A549 (cell line): Measurements from ENCODE around the gene ATP13A2.

Experiments used
- CHD4 ChIP-seq: fragments of 200-600 bp; sonication (generic); IDR thresholded peaks from 2 replicates; pipeline ENCODE4 v1.6.1; 2016; ENCODE audit warnings: antibody characterized with exemption, mild to moderate bottlenecking, borderline replicate concordance
- ELK1 ChIP-seq: fragments of 150-350 bp; IDR thresholded peaks from 2 replicates; pipeline ENCODE4 v1.6.1; 2014; ENCODE audit warnings: low read depth, mild to moderate bottlenecking, low read length
- EP300 ChIP-seq, 2 experiments: fragments of >200 bp; sonication (Bioruptor Twin); formaldehyde crosslinking; IDR thresholded peaks; 2 replicates in 1 of 2; 3 replicates in 1 of 2; pipeline ENCODE4 v1.6.1; 2016 to 2017
- HEYL ChIP-seq: fragments of 250-450 bp; sonication (Bioruptor Pico); IDR thresholded peaks from 2 replicates; pipeline ENCODE4 v1.8.0; 2021; ENCODE audit warnings: mild to moderate bottlenecking, moderate library complexity
- NFE2L2 ChIP-seq: fragments of 150-350 bp; conservative IDR thresholded peaks from 2 replicates; pipeline ENCODE4 v1.6.1; 2014; ENCODE audit warnings: low read length
- POLR2A ChIP-seq: IDR thresholded peaks from 2 replicates; pipeline ENCODE4 v1.6.1; 2012; ENCODE audit warnings: mild to moderate bottlenecking, low read length
- RAD21 ChIP-seq, 2 experiments: fragments of >200 bp in 1 of 2; sonication (Bioruptor Twin) in 1 of 2; formaldehyde crosslinking in 1 of 2; IDR thresholded peaks in 1 of 2; conservative IDR thresholded peaks in 1 of 2; 2 replicates in 1 of 2; 3 replicates in 1 of 2; pipeline ENCODE4 v1.6.1; 2012 to 2018; ENCODE audit warnings: inconsistent platforms in 1 of 2
- RFX5 ChIP-seq: fragments of 450-650 bp; IDR thresholded peaks from 2 replicates; pipeline ENCODE4 v1.7.1; 2014; ENCODE audit warnings: antibody characterized with exemption, mild to moderate bottlenecking, moderate library complexity
- RNF2 ChIP-seq: fragments of 200-600 bp; sonication (generic); IDR thresholded peaks from 2 replicates; pipeline ENCODE4 v1.6.1; 2016; ENCODE audit warnings: low read depth, mild to moderate bottlenecking, antibody characterized with exemption, moderate library complexity, borderline replicate concordance
- SMC3 ChIP-seq: fragments of >200 bp; sonication (Bioruptor Twin); formaldehyde crosslinking; IDR thresholded peaks from 3 replicates; pipeline ENCODE4 v1.6.1; 2018; ENCODE audit warnings: inconsistent platforms
- TF ChIP-seq, protein P1 (sequence below): fragments of >200 bp; sonication (Bioruptor Twin); formaldehyde crosslinking; IDR thresholded peaks from 3 replicates; pipeline ENCODE4 v1.5.1; 2016
- TF ChIP-seq, protein P2 (sequence below): fragments of 200-600 bp; sonication (generic); IDR thresholded peaks from 2 replicates; pipeline ENCODE4 v1.6.1; 2016; ENCODE audit warnings: antibody characterized with exemption, mild to moderate bottlenecking, moderate library complexity

GRCh38 chr1:16956775-16957174, 55.0 kb downstream of the ATP13A2 start:
- no peak for TF ChIP-seq NFE2L2
- TF ChIP-seq EP300 (IDR thresholded peaks at IDR 0.05), result no peak
- TF ChIP-seq RNF2, result no peak
- TF ChIP-seq, protein P1, sequence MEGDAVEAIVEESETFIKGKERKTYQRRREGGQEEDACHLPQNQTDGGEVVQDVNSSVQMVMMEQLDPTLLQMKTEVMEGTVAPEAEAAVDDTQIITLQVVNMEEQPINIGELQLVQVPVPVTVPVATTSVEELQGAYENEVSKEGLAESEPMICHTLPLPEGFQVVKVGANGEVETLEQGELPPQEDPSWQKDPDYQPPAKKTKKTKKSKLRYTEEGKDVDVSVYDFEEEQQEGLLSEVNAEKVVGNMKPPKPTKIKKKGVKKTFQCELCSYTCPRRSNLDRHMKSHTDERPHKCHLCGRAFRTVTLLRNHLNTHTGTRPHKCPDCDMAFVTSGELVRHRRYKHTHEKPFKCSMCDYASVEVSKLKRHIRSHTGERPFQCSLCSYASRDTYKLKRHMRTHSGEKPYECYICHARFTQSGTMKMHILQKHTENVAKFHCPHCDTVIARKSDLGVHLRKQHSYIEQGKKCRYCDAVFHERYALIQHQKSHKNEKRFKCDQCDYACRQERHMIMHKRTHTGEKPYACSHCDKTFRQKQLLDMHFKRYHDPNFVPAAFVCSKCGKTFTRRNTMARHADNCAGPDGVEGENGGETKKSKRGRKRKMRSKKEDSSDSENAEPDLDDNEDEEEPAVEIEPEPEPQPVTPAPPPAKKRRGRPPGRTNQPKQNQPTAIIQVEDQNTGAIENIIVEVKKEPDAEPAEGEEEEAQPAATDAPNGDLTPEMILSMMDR, result no peak
- no peak for TF ChIP-seq POLR2A
- TF ChIP-seq, protein P2, sequence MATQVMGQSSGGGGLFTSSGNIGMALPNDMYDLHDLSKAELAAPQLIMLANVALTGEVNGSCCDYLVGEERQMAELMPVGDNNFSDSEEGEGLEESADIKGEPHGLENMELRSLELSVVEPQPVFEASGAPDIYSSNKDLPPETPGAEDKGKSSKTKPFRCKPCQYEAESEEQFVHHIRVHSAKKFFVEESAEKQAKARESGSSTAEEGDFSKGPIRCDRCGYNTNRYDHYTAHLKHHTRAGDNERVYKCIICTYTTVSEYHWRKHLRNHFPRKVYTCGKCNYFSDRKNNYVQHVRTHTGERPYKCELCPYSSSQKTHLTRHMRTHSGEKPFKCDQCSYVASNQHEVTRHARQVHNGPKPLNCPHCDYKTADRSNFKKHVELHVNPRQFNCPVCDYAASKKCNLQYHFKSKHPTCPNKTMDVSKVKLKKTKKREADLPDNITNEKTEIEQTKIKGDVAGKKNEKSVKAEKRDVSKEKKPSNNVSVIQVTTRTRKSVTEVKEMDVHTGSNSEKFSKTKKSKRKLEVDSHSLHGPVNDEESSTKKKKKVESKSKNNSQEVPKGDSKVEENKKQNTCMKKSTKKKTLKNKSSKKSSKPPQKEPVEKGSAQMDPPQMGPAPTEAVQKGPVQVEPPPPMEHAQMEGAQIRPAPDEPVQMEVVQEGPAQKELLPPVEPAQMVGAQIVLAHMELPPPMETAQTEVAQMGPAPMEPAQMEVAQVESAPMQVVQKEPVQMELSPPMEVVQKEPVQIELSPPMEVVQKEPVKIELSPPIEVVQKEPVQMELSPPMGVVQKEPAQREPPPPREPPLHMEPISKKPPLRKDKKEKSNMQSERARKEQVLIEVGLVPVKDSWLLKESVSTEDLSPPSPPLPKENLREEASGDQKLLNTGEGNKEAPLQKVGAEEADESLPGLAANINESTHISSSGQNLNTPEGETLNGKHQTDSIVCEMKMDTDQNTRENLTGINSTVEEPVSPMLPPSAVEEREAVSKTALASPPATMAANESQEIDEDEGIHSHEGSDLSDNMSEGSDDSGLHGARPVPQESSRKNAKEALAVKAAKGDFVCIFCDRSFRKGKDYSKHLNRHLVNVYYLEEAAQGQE, result no peak
- no peak for TF ChIP-seq CHD4
- TF ChIP-seq RFX5, result no peak
- TF ChIP-seq RAD21 (conservative IDR thresholded peaks at IDR 0.05 in 1 of 2, IDR thresholded peaks at IDR 0.05 in 1 of 2), result no peak
- no peak for TF ChIP-seq HEYL (CRISPR knock-in tag)
- no peak for TF ChIP-seq ELK1
- no peak for TF ChIP-seq SMC3
